Subcutaneous abdominal adipose tissue (tissue), 5 donors: ENCODE measurements around the gene SLAMF9.

ENCODE experiments used
- H3K27ac ChIP-seq: one replicate; pipeline ENCODE4 v1.7.0; 2013; ENCODE audit warnings: low read depth, mild to moderate bottlenecking, inconsistent platforms, low read length, moderate library complexity
- H3K27me3 ChIP-seq, 5 donors: one replicate each; pipeline ENCODE4 v1.7.0; 2013; ENCODE audit warnings: low read length in 5 of 5, inconsistent platforms in 1 of 5; ENCODE audit not compliant: control insufficient read depth in 5 of 5, insufficient read depth in 4 of 5
- H3K36me3 ChIP-seq, 5 donors: one replicate each; pipeline ENCODE4 v1.7.0; 2013; ENCODE audit warnings: low read length in 5 of 5; ENCODE audit not compliant: control insufficient read depth in 5 of 5, insufficient read depth in 5 of 5
- H3K4me1 ChIP-seq, 5 donors: one replicate each; pipeline ENCODE4 v1.7.0; 2013; ENCODE audit warnings: low read length in 5 of 5, mild to moderate bottlenecking in 3 of 5, moderate library complexity in 1 of 5; ENCODE audit not compliant: control insufficient read depth in 5 of 5, insufficient read depth in 5 of 5
- H3K4me3 ChIP-seq, 5 donors: one replicate each; pipeline ENCODE4 v1.7.0; 2013; ENCODE audit warnings: low read length in 5 of 5, low read depth in 1 of 5
- H3K9ac ChIP-seq, 5 donors: one replicate each; pipeline ENCODE4 v1.7.0; 2013; ENCODE audit warnings: low read length in 5 of 5, mild to moderate bottlenecking in 4 of 5, moderate library complexity in 3 of 5
- H3K9me3 ChIP-seq, 5 donors: one replicate each; pipeline ENCODE4 v1.7.0; 2013; ENCODE audit warnings: low read length in 5 of 5; ENCODE audit not compliant: control insufficient read depth in 5 of 5
- donor health status: healthy.
- donor health status: healthy.
- donor health status: healthy.
- donor health status: healthy.
- donor health status: healthy.

The SLAMF9 gene

DNA sequence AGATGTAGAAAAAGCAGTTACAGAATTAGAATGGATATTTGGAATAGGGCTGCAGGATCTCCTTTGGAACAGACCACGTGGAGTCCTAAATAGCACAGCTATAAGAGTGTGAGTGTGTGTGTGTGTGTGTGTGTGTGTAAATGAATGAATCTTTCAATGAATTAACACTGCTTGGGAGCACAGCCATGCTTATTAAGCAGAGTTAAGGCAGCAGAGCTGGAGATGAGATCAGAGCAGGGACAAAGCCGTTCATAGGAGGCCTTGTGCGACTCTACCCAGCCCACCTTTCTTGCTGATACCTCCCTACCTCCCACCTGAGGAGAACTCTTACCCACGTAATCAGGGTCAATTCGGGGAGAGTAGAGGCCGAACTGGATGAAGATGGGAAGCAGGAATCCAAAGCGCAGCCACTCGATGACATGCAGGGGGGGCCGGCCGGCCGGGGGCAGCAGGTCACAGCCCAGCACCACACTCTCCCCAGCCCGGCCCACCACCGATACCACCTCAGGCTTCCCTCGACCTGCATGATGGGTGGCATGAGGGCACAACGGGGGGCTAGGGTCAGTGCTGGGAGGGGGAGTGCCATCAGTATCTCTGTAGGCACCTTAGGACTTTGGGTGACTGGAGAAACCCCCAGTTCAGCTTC is 11.3 kb downstream of the SLAMF9 start:
- no peak overlapping the region for H3K9ac ChIP-seq

DNA sequence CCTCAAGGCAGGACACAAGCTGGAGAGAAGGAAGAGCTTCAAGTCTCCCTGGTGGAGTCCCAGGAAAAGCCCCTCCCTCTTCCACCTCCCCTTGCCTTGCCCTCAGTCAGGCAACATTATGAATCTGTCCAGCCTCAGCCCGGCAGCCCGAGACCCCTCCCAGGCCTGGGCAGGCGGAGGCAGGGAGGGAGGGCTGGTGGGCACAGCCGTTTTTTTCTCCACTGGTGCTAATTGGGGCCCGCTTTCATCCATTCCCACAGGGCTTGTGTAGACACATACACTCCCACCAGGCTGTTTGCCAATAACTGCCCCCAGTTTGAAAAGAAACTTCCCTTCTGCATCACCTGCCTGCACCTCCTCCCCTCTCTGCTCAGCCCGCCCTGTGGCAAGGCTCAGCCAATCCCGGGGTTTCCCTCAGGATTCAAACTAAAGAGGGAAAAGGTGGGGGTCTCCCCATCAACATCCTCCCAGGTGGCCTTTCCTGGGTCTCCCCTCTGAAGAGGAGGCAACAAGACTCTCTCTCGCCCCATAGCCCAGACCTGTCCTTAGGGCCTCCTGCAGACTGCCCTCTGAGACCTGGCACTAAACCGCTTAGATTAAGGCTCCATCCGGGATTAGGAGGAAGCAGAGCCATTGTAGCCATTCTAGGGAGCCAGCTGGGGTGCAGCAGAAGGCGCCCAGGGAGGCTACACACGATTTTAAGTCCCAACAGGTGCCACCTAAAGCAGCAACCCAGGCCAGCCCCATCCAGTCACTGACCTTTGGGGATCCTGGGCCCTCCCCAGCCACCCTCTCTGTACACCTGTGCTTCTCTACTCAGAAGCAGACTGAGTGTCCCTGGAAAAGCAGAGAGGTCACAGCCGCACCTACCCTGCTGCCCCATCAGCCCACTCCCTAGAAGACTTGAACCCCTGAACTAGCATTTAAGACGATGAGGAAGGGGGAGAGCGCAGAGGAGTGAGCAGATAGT is 12.2 kb downstream of the SLAMF9 start:
- H3K36me3 ChIP-seq = no peaks in the 10 kb centered on the region
- no peak overlapping the region for H3K9ac ChIP-seq
- H3K27ac ChIP-seq = no peak overlapping the region
- H3K27me3 ChIP-seq = peaks cover 12 to 57% (median 34%) of the 10 kb centered on the region in 5 donors
- H3K9me3 ChIP-seq = no peaks in the 10 kb centered on the region
- H3K4me3 ChIP-seq = no peak overlapping the region
- H3K4me1 ChIP-seq = peaks cover 0 to 28% (median 16%) of the 10 kb centered on the region in 5 donors

More for the DNA sequence above, 11.3 kb downstream of the SLAMF9 start:
- Histone ChIP-seq H3K4me1 (peaks cover 0 to 19% (median 13%) of the 10 kb centered on the region in 5 donors), H3K36me3 (no peaks in the 10 kb centered on the region), H3K4me3 (no peak overlapping the region), H3K9me3 (no peaks in the 10 kb centered on the region), H3K27ac (no peak overlapping the region), H3K27me3 (peaks cover 12 to 57% (median 34%) of the 10 kb centered on the region in 5 donors)

DNA sequence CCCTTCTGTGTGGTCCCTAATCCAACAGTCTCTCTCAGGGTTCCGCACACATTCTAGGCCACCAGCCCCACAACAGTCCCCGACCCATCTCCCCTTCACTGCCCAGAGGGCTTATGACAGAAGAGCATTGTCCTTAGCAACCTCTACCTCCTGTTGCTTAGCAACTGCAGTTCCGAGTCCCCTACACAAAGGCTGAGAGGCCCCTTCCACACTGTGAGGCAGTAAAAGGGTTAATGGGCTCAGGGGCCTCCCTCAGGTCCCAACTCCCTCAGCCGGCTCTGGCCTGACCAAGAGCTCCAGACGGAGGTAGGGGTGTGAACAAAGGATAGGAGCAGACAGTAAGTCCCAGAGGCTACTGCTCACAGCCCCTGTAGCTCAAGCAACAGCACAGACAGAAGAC is 12.9 kb downstream of the SLAMF9 start:
- Histone ChIP-seq H3K27ac (no peak overlapping the region), H3K4me1 (peaks cover 0 to 34% (median 22%) of the 10 kb centered on the region in 5 donors), H3K4me3 (no peak overlapping the region), H3K36me3 (no peaks in the 10 kb centered on the region), H3K9ac (no peak overlapping the region), H3K9me3 (no peaks in the 10 kb centered on the region), H3K27me3 (peaks cover 12 to 50% (median 34%) of the 10 kb centered on the region in 5 donors)

DNA sequence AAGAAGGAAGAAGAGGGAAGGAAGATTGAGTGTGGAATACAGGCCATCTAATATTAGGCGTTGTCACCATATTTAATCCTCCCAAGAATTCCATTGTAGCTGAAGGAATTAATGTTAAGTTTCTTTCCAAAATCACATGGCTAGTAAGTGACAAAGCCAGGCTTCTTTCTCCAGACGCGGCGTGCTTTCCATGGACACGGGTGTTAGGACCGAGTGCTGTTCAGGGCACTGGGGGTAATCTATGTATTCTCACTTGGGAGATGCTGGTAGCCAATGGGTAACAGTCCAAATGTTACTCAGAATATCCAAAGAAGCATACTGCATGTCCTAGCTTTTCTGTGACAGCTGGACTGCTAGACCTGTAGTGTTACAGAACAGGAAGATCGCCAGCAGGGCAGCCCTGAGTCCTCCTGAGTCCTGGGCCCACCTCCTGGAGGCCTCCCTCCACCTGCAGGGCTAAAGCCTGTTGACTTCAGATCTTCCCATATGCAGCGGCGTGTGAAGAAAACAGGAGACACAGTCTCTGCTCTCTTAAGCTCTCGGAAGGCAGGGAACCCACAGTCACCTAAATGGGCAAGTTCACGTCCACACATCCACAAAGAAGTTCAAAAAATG is 13.9 kb downstream of the SLAMF9 start:
- Histone ChIP-seq H3K9ac (no peak overlapping the region), H3K36me3 (no peaks in the 10 kb centered on the region), H3K9me3 (no peaks in the 10 kb centered on the region), H3K27ac (no peak overlapping the region), H3K27me3 (peaks cover 12 to 39% (median 34%) of the 10 kb centered on the region in 5 donors), H3K4me3 (no peak overlapping the region), H3K4me1 (peaks cover 0 to 26% (median 13%) of the 10 kb centered on the region in 5 donors)

DNA sequence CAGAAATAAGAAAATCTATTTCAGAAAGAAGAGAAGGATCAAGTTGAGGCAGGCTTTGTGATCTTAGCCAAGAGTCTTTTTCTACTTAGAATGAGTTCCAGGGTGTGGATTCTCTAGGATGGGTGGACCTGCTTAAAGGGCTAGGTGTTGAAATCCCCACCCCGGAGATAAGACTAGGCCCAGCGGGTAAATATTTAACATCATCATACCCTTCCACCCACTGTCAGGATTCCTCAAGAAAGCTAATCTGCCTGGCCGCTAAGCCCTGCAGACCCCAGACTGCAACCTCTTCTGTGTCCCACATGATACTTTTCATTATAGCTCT is 14.4 kb downstream of the SLAMF9 start:
- peaks cover 10 to 35% (median 30%) of the 10 kb centered on the region in 5 donors for H3K27me3 ChIP-seq
- no peak overlapping the region for H3K9ac ChIP-seq

DNA sequence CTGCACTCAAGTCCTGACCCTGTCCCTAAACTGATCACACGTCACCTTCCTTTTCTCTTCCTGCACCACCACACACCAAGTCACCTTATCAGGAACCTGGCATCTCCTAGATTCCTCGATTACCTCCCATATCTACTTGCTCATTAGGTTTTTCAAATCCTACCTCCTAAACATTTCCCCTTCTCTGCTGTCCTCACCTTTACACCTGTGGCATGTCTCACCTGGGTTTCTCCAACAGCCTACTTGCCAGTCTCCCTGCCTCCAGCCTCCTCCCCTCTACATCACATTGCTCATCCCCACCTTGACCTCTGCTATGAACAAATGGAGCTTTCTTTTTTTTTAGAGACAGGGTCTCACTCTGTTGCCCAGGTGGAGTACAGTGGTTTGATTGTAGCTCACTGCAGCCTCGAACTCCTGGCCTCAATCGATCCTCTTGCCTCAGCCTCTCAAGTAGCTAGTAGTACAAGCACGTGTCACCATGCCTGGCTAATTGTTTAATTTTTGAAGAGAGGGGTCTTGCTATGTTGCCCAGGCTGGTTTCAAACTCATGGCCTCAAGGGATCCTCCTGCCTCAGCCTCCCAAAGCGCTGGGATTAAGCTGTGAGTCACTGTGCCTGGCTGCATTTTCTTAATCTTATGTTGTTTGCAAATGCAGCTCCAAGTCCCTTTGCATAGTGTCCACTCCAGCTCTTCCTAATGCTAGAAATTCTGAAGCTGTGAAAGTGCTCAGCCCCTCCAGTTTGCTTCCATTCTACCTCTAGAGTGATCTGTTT is 14.9 kb downstream of the SLAMF9 start:
- Histone ChIP-seq H3K9ac (no peak overlapping the region), H3K36me3 (no peaks in the 10 kb centered on the region), H3K4me3 (no peak overlapping the region), H3K27ac (no peak overlapping the region), H3K4me1 (peaks cover 0 to 24% (median 13%) of the 10 kb centered on the region in 5 donors), H3K27me3 (peaks cover 4 to 29% (median 25%) of the 10 kb centered on the region in 5 donors), H3K9me3 (no peaks in the 10 kb centered on the region)

More for the DNA sequence above, 14.4 kb downstream of the SLAMF9 start:
- Histone ChIP-seq H3K36me3 (no peaks in the 10 kb centered on the region), H3K4me3 (no peak overlapping the region), H3K4me1 (peaks cover 0 to 24% (median 13%) of the 10 kb centered on the region in 5 donors), H3K9me3 (no peaks in the 10 kb centered on the region), H3K27ac (no peak overlapping the region)

DNA sequence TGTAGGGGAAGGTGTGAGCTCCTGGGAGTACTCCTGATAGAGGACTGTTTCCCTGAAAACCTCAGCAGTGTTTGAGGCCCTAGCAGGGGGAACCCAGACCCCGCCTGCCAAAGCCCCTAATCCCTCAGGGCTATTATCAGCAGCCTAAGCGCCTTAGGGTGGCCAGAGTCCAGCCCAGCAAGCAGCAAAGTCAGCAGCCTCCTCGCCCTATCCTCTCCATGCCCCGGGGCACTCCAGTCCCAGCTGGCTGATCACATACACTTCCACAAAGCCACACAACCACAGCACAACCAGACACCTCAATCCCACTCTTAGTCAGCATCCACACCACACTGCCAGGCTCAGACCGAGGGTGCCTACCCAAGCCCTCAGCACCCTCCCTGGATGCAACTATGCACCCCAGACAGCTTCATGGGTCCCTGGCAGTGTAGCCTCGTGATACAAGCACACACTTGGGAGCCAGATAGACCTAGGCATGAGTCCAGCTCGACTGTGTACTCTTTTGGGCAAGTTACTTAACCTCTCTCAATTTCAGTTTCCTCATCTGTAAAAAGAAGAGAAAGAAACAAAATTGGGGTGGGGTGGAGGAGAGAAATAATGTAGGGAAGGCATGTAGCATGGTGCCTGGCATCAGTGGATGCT is 15.7 kb downstream of the SLAMF9 start:
- Histone ChIP-seq H3K27me3 (peaks cover 2 to 22% (median 19%) of the 10 kb centered on the region in 5 donors), H3K9me3 (no peaks in the 10 kb centered on the region), H3K36me3 (no peaks in the 10 kb centered on the region), H3K4me1 (peaks cover 0 to 24% (median 13%) of the 10 kb centered on the region in 5 donors), H3K9ac (no peak overlapping the region), H3K4me3 (no peak overlapping the region), H3K27ac (no peak overlapping the region)

DNA sequence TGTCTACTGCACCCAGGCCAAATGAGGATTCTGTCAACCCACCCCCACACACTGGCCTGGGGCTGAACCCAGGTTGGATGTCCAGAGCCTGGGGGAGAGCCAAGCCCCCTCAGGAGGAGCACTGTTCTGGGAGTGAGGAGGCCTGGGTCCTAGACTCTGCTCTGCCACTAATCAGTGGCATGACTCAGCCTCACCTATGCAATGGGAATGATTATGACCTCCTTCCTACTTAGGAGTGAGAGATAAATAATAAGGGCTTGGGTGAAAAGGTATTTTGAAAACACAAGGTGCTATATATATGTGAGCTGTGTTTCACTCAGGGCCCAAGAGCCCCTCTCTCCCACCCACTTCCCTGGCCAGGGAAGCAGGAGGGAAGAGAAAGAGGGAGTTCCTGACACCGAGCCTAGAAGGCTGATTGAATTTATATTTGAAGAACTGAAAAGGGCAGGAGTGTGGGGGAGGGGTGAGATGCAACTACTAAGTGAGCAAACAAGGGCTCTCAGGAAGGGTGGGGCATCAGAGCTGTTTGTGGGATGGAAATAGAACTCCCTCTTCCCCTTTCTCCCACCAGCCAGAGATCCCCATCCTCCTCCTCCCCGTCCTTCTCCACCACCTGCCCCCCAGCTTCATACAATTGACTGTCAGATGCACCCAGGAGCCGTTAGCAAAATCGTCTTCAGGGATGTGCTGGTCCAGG is 16.8 kb downstream of the SLAMF9 start:
- Histone ChIP-seq H3K27me3 (peaks cover 0 to 15% (median 8%) of the 10 kb centered on the region in 5 donors), H3K27ac (no peak overlapping the region), H3K9me3 (no peaks in the 10 kb centered on the region), H3K36me3 (no peaks in the 10 kb centered on the region), H3K9ac (no peak overlapping the region), H3K4me3 (no peak overlapping the region), H3K4me1 (peaks cover 0 to 24% (median 13%) of the 10 kb centered on the region in 5 donors)
